Esophagus muscularis mucosa (tissue), 4 donors: ENCODE data around the gene RFTN1.

Source experiments
- CTCF ChIP-seq, 3 experiments: fragments of 200-600 bp in 2 of 3; fragments of 450-650 bp in 1 of 3; sonication (generic) in 2 of 3; IDR thresholded peaks; one replicate each; pipeline ENCODE4 v1.5.1; 2017 to 2019; ENCODE audit warnings: antibody characterized with exemption in 3 of 3, mild to moderate bottlenecking in 2 of 3, moderate library complexity in 1 of 3
- EP300 ChIP-seq: sonication (generic); formaldehyde crosslinking; IDR thresholded peaks from one replicate; pipeline ENCODE4 v1.6.1; 2017; ENCODE audit warnings: antibody characterized with exemption
- POLR2A ChIP-seq: fragments of 450-650 bp; IDR thresholded peaks from one replicate; pipeline ENCODE4 v1.6.1; 2017; ENCODE audit warnings: antibody characterized with exemption, moderate library complexity, mild to moderate bottlenecking, low read depth
- POLR2AphosphoS5 ChIP-seq, 2 donors: sonication (generic); formaldehyde crosslinking; IDR thresholded peaks; one replicate each; pipeline ENCODE4 v1.6.1; 2017; ENCODE audit warnings: antibody characterized with exemption in 2 of 2

GRCh38 chr3:16514021-16514700 lies 662 bp upstream of the RFTN1 start:
- TF ChIP-seq CTCF (IDR thresholded peaks at IDR 0.05) (no peak), POLR2A (no peak), POLR2AphosphoS5 (IDR thresholded peaks at IDR 0.05) (no peak), EP300 (no peak)
